ENCODE data around the gene DPYSL3. TPM values are rescaled to one million over a fixed set of nuclear protein-coding genes. Genes with fewer than 3 reads are reported as not detected.
"Not testable (repeated sequence)": the region's sequence is repeated elsewhere in the genome, so short reads cannot be mapped to it uniquely, and the experiment has no call there.

The DPYSL3 gene
- total RNA-seq, 4 donors from 2014 or later: 5.2 to 62.9 (median 14.0) TPM

DNA sequence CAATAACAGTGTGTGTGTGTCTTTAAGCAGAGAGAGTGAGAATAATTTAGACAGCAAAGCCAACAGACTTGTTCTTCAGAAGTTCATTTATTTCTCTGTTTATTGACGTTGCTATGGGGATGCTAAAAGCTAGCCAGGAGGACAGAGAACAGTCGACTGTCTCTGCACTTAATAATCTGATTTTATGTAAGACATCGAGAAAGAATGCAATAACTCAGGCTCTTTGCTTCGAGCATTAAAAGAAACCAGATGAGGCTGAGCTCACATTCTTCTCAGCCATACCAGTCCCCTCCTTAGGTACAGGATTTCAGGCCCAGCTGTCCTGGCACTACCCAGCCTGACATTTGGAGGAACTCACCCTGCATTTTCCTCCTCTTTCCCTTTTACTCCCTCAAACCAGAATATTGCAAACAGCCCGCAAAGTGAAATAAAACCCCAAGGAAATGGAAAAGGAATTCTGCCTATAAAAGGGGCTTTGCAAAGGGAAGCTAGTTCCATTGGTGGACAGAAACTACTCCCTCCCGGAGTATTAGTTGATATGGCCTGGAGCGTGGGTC lies 44.5 kb upstream of the DPYSL3 start:
- no peak for DNase-seq
- TF ChIP-seq, protein P1, sequence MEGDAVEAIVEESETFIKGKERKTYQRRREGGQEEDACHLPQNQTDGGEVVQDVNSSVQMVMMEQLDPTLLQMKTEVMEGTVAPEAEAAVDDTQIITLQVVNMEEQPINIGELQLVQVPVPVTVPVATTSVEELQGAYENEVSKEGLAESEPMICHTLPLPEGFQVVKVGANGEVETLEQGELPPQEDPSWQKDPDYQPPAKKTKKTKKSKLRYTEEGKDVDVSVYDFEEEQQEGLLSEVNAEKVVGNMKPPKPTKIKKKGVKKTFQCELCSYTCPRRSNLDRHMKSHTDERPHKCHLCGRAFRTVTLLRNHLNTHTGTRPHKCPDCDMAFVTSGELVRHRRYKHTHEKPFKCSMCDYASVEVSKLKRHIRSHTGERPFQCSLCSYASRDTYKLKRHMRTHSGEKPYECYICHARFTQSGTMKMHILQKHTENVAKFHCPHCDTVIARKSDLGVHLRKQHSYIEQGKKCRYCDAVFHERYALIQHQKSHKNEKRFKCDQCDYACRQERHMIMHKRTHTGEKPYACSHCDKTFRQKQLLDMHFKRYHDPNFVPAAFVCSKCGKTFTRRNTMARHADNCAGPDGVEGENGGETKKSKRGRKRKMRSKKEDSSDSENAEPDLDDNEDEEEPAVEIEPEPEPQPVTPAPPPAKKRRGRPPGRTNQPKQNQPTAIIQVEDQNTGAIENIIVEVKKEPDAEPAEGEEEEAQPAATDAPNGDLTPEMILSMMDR (IDR thresholded peaks at IDR 0.05): no peak
- no peak for TF ChIP-seq POLR2A (IDR thresholded peaks at IDR 0.05)
- intact Hi-C loops (cut with DNase I): no loop called here
- H3K27me3 ChIP-seq: no peaks in the 10 kb centered on the region
- WGBS, 2 donors: 17 to 18% methylated on average over 7 of the region's 7 CpGs
- H3K4me3 ChIP-seq: peak overlapping the region in 3 of 4 donors; percentile 9 to 41 (median 11)
- H3K9me3 ChIP-seq: no peaks in the 10 kb centered on the region
- no peaks in the 10 kb centered on the region for H3K36me3 ChIP-seq
- H3K27ac ChIP-seq: peak overlapping the region; percentile 52 to 87 (median 76)
- H3K4me1 ChIP-seq: peaks cover 0 to 34% (median 10%) of the 10 kb centered on the region in 3 donors

DNA sequence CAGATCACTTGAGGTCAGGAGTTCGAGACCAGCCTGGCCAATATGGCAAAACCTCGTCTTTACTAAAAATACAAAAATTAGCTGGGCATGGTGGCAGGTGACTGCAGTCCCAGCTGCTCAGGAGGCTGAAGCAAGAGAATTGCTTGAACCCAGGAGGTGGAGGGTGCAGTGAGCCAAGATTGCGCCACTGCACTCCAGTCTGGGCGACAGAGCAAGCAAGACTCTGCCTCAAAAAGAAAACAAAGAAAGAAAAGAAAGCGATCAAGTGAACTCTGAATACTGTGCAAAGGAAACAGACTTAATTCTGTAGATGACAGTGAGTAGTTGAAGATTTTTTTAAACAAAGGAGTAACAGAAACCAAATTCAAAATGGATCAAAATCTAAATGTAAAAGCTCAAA lies 43.9 kb upstream of the DPYSL3 start:
- H3K36me3 ChIP-seq; H3K27me3 ChIP-seq; intact Hi-C loops (cut with DNase I); DNase-seq; H3K9me3 ChIP-seq: not testable (repeated sequence)
- Histone ChIP-seq H3K4me1 (peaks cover 0 to 32% (median 10%) of the 10 kb centered on the region in 3 donors), H3K27ac (peak overlapping the region; percentile 13 to 87 (median 76)), H3K4me3 (peak overlapping the region in 3 of 4 donors; percentile 9 to 41 (median 11))
- WGBS, 2 donors: 30 to 43% methylated on average over 5 of the region's 5 CpGs

DNA sequence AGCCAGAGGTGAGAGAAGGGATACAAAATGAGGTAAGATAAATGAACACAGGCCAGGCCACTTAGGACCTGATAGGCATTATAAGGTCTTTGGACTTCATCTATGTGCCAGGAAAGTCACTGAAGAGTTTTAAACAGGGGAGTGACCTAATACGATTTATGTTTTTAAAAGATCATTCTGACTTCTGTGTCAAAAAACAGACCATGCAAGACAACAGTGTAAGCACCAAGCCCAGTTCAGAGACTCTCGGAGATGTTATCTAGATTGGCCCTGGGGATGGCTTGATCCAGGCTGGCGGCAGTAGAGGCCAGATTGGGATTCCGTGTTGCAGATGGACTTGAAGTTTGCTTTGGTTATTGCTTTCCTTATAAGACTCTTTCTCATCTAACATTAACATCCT lies 43.0 kb upstream of the DPYSL3 start:
- Histone ChIP-seq H3K27ac (peak overlapping the region in 3 of 4 donors; percentile 74 to 87 (median 78)), H3K9me3 (no peaks in the 10 kb centered on the region), H3K36me3 (no peaks in the 10 kb centered on the region), H3K4me1 (peaks cover 0 to 23% (median 10%) of the 10 kb centered on the region in 3 donors), H3K4me3 (no peak overlapping the region), H3K27me3 (no peaks in the 10 kb centered on the region)
- WGBS, 2 donors: 76 to 90% methylated on average over 4 of the region's 4 CpGs
- no peak for TF ChIP-seq POLR2A (IDR thresholded peaks at IDR 0.05)
- TF ChIP-seq, protein P1 (IDR thresholded peaks at IDR 0.05): no peak
- intact Hi-C loops (cut with DNase I): no loop called here
- DNase-seq: no peak

DNA sequence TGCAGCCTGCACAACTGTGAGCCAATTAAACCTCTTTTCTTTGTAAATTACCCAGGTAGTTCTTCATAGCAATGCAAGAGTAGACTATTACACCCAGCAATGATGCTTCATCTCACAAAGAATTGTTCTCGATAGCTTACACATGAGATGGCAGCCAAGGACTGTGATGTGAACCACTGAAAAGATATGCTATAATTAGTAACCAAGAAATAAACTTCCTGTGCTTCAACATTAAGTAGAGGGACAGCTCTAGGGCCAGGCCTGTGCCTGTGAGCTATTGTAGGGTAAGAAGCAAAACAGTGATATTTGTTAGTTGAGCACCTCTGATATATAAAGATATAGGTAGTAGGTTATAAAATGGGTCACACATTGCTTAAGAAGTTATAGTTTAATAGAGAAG lies 41.8 kb upstream of the DPYSL3 start:
- intact Hi-C loops (cut with DNase I): no loop called here
- H3K36me3 ChIP-seq: no peaks in the 10 kb centered on the region
- H3K4me1 ChIP-seq: peaks cover 0 to 23% (median 13%) of the 10 kb centered on the region in 3 donors
- no peaks in the 10 kb centered on the region for H3K27me3 ChIP-seq
- H3K27ac ChIP-seq: peak overlapping the region in 3 of 4 donors; percentile 19 to 74 (median 36)
- WGBS, 2 donors: 44 to 73% methylated on average over 1 of the region's 1 CpG
- no peak overlapping the region for H3K4me3 ChIP-seq
- DNase-seq: no peak
- no peaks in the 10 kb centered on the region for H3K9me3 ChIP-seq
- TF ChIP-seq, protein P1 (IDR thresholded peaks at IDR 0.05): no peak
- no peak for TF ChIP-seq POLR2A (IDR thresholded peaks at IDR 0.05)

DNA sequence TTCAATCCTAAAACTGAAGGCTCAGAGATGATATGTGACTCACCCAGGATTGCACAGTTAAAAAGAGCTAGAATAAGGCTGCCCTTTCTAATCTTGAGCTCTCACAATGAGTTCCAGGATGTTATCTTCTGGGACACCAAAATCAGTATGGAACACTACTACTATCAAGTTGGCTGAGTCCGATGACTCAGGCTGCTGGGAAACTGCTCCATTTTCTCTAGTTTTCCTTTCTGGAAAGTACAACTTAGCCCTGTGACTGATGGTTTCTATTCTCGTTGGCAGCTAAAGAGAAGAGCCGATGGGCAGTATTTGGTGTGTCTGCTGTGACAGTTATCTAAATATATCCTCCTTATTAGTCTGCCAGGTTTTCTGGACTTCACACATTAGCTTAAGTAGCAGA lies 37.9 kb upstream of the DPYSL3 start:
- intact Hi-C loops (cut with DNase I): no loop called here
- no peak for TF ChIP-seq POLR2A (IDR thresholded peaks at IDR 0.05)
- TF ChIP-seq, protein P1 (IDR thresholded peaks at IDR 0.05): no peak
- H3K4me3 ChIP-seq: no peak overlapping the region
- DNase-seq: no peak
- H3K27me3 ChIP-seq: no peaks in the 10 kb centered on the region
- H3K4me1 ChIP-seq: peaks cover 0 to 3% (median 0%) of the 10 kb centered on the region in 3 donors
- no peaks in the 10 kb centered on the region for H3K9me3 ChIP-seq
- H3K36me3 ChIP-seq: no peaks in the 10 kb centered on the region
- H3K27ac ChIP-seq: peak overlapping the region in 1 of 4 donors; percentile 14
- WGBS, 2 donors: 48 to 49% methylated on average over 3 of the region's 3 CpGs

Data from esophagus squamous epithelium (tissue), 5 donors.